GM18867 (cell line): Measurements from ENCODE around the gene PEA15.

ENCODE experiments used
- ATAC-seq: cut with Tn5 transposase; IDR thresholded peaks from one replicate; pipeline ENCODE4 v1.9.1; 2021; ENCODE audit warnings: mild to moderate bottlenecking, moderate library complexity; ENCODE audit not compliant: unreplicated experiment

PEA15 gene

GRCh38 chr1:160205242-160206035, at the start of gene PEA15:
Gene PEA15 (plus strand): TSS chr1:160205384. CDS start chr1:160211545, 6,161 bp downstream.
- ATAC-seq, result peak; percentile 48

GRCh38 chr1:160156361-160156760, 48.8 kb upstream of the PEA15 start:
- ATAC-seq, result no peak

- no peak for ATAC-seq
Measured at GRCh38 chr1:160157174-160157573, 48.0 kb upstream of the PEA15 start.

GRCh38 chr1:160158031-160158430, 47.2 kb upstream of the PEA15 start:
- no peak for ATAC-seq

GRCh38 chr1:160158534-160158933, 46.6 kb upstream of the PEA15 start:
- ATAC-seq, result no peak

GRCh38 chr1:160159846-160160245, 45.3 kb upstream of the PEA15 start:
- ATAC-seq, result no peak

- ATAC-seq, result no peak
Measured at GRCh38 chr1:160161965-160162705, 43.0 kb upstream of the PEA15 start.

GRCh38 chr1:160162931-160163330, 42.3 kb upstream of the PEA15 start:
- no peak for ATAC-seq

GRCh38 chr1:160163615-160164014, 41.6 kb upstream of the PEA15 start:
- no peak for ATAC-seq

GRCh38 chr1:160164121-160164520, 41.1 kb upstream of the PEA15 start:
- no peak for ATAC-seq

GRCh38 chr1:160166166-160166868, 38.9 kb upstream of the PEA15 start:
- ATAC-seq, result no peak

- no peak for ATAC-seq
Measured at GRCh38 chr1:160167056-160167455, 38.1 kb upstream of the PEA15 start.

- ATAC-seq, result no peak
Measured at GRCh38 chr1:160167580-160167979, 37.6 kb upstream of the PEA15 start.

GRCh38 chr1:160168016-160168415, 37.2 kb upstream of the PEA15 start:
- no peak for ATAC-seq

GRCh38 chr1:160168609-160169369, 36.4 kb upstream of the PEA15 start:
- no peak for ATAC-seq

- peak; percentile 54 for ATAC-seq
Measured at GRCh38 chr1:160169553-160170399, 35.4 kb upstream of the PEA15 start.

- ATAC-seq, result no peak
Measured at GRCh38 chr1:160171354-160171753, 33.8 kb upstream of the PEA15 start.

- ATAC-seq, result no peak
Measured at GRCh38 chr1:160171980-160172379, 33.2 kb upstream of the PEA15 start.

- ATAC-seq, result peak; percentile 47
Measured at GRCh38 chr1:160177231-160177630, 28.0 kb upstream of the PEA15 start.

GRCh38 chr1:160177667-160178066, 27.5 kb upstream of the PEA15 start:
- no peak for ATAC-seq
